Right cardiac atrium (tissue), 5 donors: ENCODE measurements around the gene PDF. TPM values are rescaled to one million over a fixed set of nuclear protein-coding genes. Genes with fewer than 3 reads are reported as not detected.

Source experiments
- ATAC-seq, 2 donors: fragments of 200-7000 bp; cut with Tn5 transposase; one replicate each; pipeline versions ENCODE4 v1.8.0 to v1.9.1; 2020; ENCODE audit warnings: moderate library complexity in 2 of 2, mild to moderate bottlenecking in 1 of 2
- DNase-seq, 3 donors: peaks; one replicate each; pipeline ENCODE4 v3.0.0-alpha.2; 2020
- H3K27ac ChIP-seq: one replicate; pipeline ENCODE4 v1.5.1; 2013; ENCODE audit warnings: mild to moderate bottlenecking, low read length, control low read depth, moderate library complexity
- H3K27me3 ChIP-seq: one replicate; pipeline ENCODE4 v1.6.1; 2013; ENCODE audit not compliant: control insufficient read depth, insufficient read depth
- H3K4me1 ChIP-seq: one replicate; pipeline ENCODE4 v1.6.1; 2013; ENCODE audit warnings: low read length; ENCODE audit not compliant: control insufficient read depth, insufficient read depth
- H3K4me3 ChIP-seq: one replicate; pipeline ENCODE4 v1.5.1; 2013; ENCODE audit warnings: low read length, control low read depth
- H3K9me3 ChIP-seq: one replicate; pipeline ENCODE4 v1.6.1; 2013; ENCODE audit warnings: low read length; ENCODE audit not compliant: control insufficient read depth
- WGBS: extraction: QIAGEN DNeasy Blood & Tissue Kit; methylation state at CpG from one replicate; pipeline ENCODE4 v1.1.7; 2013; 5-methylcytosine and 5-hydroxymethylcytosine counted together
- intact Hi-C, 4 donors: fragments of 100-400 bp; cut with DNase I; formaldehyde crosslinking; loops; one replicate each; pipeline versions ENCODE4 v1.11.0 to v1.14.0; 2022 to 2023
- polyA plus RNA-seq: library from polyadenylated mRNA; stranded (reverse); fragments of 200-250 nt; gene quantifications from one replicate; pipeline ENCODE4 v1.2.3, GENCODE V29; 2013
- total RNA-seq, 4 donors: library from RNA; stranded (reverse); fragmentation: NEBNext Ultra II Directional; extraction: Animal tissue kit (Norgen Biotek cat#: 25700); gene quantifications; one replicate each; pipeline ENCODE4 v1.2.1, GENCODE V29; 2021
- donor health status: healthy with polysubstance abuse.
- donor health status: DM: no; HTN: yes; CAD: no.
- donor health status: DM: no; HTN: no; CAD: no.
- donor health status: DM: no; HTN: yes; CAD: no; lungs with severe emphysema.
- donor health status: DM: yes; HTN: yes; CAD: no.

PDF gene
- total and polyA plus RNA-seq, 5 donors, result 2.9 to 5.7 (median 4.9) TPM

DNA sequence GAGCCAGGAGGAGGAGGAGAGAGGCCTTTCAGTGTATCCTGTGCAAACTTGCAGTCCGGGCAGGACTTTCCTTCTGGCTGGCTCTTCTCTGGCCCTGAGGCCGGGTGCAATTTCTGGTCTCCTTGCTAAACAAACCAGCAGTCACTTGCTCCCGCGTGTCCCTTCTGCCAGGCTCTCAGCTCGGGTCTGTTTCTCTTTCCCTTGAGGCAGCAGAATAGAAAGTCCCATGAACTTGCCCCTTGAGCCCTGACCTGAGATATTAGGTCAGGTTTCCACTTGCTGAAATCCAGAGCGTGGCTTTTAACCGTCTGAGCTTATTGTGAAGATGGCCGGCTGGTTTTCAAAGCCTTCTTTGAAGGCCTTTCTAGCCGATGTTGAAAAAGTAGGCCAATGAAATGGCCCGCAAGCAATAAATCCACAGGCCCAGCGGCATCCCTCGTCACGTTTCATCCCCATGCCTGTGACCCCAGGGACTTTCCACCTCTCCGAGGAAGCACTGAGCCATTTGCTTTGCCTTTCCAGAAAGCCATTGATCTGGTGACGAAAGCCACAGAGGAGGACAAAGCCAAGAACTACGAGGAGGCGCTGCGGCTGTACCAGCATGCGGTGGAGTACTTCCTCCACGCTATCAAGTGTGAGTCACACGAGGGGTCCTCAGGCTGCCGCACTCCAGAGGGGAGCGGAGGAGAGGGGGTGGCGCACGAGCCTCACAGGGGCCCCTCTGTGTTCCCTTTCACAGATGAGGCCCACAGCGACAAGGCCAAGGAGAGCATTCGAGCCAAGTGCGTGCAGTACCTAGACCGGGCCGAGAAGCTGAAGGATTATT is 14.7 kb downstream of the PDF start:
- Histone ChIP-seq H3K27ac (no peak overlapping the region), H3K4me1 (no peaks in the 10 kb centered on the region), H3K9me3 (no peaks in the 10 kb centered on the region), H3K27me3 (no peaks in the 10 kb centered on the region), H3K4me3 (no peak overlapping the region)
- intact Hi-C loops, result no loop called here
- peak in 1 of 3 donors; percentile 37 for DNase-seq
- ATAC-seq, result no peak
- WGBS, result 84% methylated on average over 30 of the region's 30 CpGs

DNA sequence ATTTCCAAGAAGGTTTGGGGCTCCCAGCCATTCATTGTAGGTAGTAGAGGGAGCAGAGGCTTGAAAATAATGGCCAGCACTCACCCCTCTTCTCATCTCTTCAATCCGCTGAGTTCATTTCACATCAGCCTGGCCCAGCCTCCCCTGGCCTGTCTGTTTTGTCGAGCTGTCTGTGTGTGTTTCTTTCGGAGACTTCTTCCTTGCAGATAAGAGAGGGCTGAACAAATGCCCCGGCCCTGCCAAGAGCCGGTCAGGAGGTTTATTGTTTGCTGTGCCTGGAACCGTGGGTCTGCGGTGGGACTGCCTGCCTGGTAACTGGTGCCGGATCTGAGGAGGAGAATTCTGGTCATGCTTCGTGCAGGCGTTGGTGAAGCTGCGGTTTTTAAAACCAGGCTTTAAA is 15.9 kb downstream of the PDF start:
- Histone ChIP-seq H3K27me3 (no peaks in the 10 kb centered on the region), H3K9me3 (no peaks in the 10 kb centered on the region), H3K4me1 (no peaks in the 10 kb centered on the region), H3K4me3 (no peak overlapping the region), H3K27ac (no peak overlapping the region)
- intact Hi-C loops, result no loop called here
- WGBS, result 68% methylated on average over 11 of the region's 11 CpGs
- DNase-seq (peak in 2 of 3 donors; percentile 43 to 73), ATAC-seq (no peak)

DNA sequence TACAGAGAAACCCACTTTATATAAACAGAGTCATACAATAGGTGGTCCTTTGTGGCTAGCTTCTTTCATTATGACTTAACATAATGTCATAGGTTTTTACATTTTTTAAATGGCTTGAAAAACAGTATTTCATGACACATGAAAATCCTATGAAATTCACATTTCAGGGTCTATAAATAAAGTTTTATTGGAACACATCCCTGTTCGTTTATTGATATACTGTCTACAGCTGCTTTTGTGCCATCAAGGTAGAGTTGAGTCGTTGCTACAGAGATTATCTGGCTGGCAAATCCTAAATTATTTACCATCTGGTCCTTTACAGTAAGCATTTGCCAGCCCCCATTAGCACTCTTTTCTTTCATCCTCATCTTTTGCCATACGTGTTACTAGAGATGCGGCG is 16.9 kb downstream of the PDF start:
- H3K4me1 ChIP-seq, result no peaks in the 10 kb centered on the region
- H3K27me3 ChIP-seq, result no peaks in the 10 kb centered on the region
- 94% methylated on average over 5 of the region's 5 CpGs for WGBS
- ATAC-seq, result no peak
- intact Hi-C loops, result no loop called here
- no peaks in the 10 kb centered on the region for H3K9me3 ChIP-seq
- H3K4me3 ChIP-seq, result no peak overlapping the region
- no peak overlapping the region for H3K27ac ChIP-seq
- no peak for DNase-seq

DNA sequence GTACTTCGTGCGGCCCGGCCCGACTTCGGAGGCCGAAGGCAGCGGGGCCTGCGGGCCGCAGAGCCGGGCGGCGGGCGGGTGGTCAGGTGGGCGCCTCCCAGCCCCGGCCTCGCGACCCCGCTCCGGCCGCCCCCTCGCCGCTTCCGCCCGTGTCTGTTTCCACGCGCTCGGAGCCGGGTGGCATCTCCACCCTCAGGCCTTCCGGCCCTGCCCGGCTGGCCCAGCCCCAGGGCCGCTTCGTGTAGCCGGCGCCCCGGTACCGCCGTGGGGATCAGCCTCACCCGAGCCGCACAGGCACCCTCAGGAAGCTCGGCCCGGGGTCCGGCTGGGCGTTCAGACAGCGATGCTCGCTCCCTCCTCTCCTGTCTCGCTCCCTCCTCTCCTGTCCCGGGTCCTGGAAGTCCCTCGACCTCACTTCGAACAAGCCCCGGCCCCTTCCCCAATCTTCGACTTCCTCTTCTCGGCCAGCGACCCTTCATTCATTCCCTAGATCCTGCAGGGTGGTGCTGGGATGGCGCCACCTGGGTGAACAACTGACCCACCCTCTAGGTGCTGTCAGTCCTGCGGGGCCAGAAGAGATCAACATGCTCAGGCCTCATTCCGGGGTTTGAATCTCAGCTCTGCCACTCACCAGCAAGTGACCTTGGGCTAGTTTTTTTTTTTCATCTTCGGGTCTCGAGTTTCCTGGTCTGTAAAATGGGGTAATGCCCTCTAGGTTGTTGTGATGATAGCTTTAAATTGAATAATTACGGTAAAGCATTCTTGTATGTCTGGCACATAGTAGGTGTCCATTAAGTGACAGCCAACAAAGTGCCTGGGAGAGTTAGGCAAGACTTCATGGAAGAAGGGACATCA is 18.6 kb downstream of the PDF start:
- 2% methylated on average over 59 of the region's 59 CpGs for WGBS
- Histone ChIP-seq H3K4me3 (peak overlapping the region; percentile 70), H3K9me3 (no peaks in the 10 kb centered on the region), H3K27me3 (no peaks in the 10 kb centered on the region), H3K4me1 (no peaks in the 10 kb centered on the region), H3K27ac (peak overlapping the region; percentile 80)
- ATAC-seq (peak; percentile 49 to 52), DNase-seq (peak in 1 of 3 donors; percentile 46)
- intact Hi-C loops, result no loop called here

DNA sequence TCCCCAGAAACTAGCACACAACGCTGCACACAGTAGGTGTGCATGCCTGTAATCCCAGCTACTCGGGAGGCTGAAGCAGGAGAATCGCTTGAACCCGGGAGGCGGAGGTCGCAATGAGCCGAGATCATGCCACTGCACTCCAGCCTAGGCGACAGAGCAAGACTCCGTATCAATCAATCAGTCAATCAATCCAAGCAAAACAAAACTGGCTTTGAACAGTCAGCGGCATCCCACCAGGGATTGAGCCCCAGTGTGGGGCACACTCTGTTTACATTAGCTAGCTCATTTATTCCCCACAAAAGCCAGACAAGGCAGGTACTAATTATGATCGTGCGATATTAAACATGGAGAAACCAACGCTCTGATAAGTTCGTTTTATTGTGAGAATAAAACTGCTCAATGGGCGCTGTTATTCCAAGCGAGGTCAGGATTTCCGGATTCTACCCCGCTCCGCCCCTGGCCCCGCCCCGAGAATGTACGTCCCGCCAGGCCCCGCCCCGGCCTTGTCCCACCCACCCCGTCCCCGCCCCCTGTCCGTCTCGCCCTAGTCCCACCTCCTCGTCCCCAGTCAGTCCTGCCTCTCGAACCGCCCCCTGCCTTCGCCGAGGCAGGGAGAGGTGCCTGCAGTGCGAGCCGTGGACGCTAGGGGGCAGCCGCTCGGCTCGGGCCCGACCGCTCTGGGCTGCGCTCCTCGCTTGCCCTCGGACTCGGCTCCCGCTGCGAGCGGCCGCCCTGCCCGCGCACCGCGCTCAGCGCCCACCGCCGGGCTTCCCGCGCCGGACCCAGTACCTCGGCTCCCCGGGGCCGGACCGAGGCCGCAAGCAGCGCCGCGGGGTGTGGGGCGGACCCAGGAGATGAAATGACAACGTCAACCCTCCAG is 19.5 kb downstream of the PDF start, which contains the start of gene VPS4A:
TSS of gene VPS4A (plus strand) at position 698 of the 880 bp plus-strand sequence. CDS start at position 860, 162 bp downstream.
- Histone ChIP-seq H3K27me3 (no peaks in the 10 kb centered on the region), H3K4me1 (no peaks in the 10 kb centered on the region), H3K4me3 (peak within 1 kb of the TSS; percentile 70), H3K9me3 (no peaks in the 10 kb centered on the region), H3K27ac (peak within 1 kb of the TSS; percentile 80)
- 9% methylated on average over 70 of the region's 70 CpGs for WGBS
- intact Hi-C loops, result no loop called here
- ATAC-seq (peak; percentile 96 to 97), DNase-seq (peak; percentile 95 to 99 (median 98))

DNA sequence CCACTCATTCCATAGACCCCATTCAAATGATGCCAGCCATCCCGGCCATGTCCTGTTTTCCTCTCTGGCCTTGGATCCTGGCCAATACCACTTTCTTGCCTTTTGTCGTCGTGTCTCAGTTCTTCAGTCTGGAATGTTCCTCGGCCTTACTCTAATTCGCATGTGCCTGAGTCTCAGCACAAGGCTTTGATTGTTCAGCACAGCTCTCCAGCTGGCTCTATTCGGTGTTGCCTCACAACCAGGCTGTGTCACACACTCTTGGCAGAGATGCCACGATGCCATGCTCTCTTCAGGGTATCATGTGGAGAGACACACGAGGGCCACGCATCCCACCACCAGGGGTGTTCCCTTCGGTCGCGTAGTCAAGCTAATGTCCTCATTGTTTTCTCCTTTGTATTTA is 21.1 kb downstream of the PDF start:
- no peak overlapping the region for H3K27ac ChIP-seq
- DNase-seq (no peak), ATAC-seq (no peak)
- no peaks in the 10 kb centered on the region for H3K4me1 ChIP-seq
- no peaks in the 10 kb centered on the region for H3K9me3 ChIP-seq
- WGBS, result 84% methylated on average over 12 of the region's 12 CpGs
- H3K27me3 ChIP-seq, result no peaks in the 10 kb centered on the region
- no peak overlapping the region for H3K4me3 ChIP-seq
- intact Hi-C loops, result no loop called here

DNA sequence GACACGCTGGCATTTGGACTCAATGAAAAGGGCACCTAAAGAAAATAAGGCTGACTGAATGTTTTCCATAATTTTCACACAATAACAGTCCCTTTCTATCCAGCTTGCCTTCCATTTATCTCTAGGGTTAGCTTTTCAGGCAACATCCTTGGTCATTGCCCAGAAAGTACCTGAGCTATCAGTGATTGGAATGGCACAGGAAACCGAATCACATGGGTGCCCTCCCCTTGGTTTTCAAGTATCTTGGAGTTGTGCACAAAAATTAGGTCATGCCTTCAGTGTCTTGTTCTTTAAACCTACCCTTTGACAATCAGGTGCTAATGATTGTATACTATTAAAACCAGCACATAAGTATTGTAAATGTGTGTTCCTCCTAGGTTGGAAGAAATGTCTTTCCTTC is 22.5 kb downstream of the PDF start:
- H3K27ac ChIP-seq, result no peak overlapping the region
- no peaks in the 10 kb centered on the region for H3K27me3 ChIP-seq
- DNase-seq (no peak), ATAC-seq (no peak)
- intact Hi-C loops, result no loop called here
- no peaks in the 10 kb centered on the region for H3K4me1 ChIP-seq
- H3K9me3 ChIP-seq, result no peaks in the 10 kb centered on the region
- 89% methylated on average over 2 of the region's 2 CpGs for WGBS
- no peak overlapping the region for H3K4me3 ChIP-seq

DNA sequence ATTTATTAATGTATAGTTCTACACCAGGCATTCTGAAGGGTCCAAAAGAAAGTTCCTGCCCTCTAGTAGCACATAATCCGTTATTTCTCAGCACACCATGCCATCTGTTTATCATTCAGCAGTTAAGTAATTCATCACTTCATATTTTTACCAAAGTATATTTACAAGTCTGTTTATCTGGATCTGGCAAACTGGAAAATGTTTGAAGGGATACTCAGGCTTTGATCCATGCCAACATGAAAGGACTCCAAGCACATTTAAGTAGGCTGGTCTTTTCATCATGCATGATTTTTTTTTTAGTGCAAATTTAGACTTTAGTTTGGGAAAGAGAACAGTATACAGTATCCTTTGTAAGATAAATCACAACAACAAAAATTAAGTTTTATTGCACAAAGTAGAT is 23.3 kb downstream of the PDF start:
- Histone ChIP-seq H3K4me3 (no peak overlapping the region), H3K27ac (no peak overlapping the region), H3K9me3 (no peaks in the 10 kb centered on the region), H3K27me3 (no peaks in the 10 kb centered on the region), H3K4me1 (no peaks in the 10 kb centered on the region)
- intact Hi-C loops, result no loop called here
- 86% methylated on average over 1 of the region's 1 CpG for WGBS
- no peak for ATAC-seq
- DNase-seq, result no peak

DNA sequence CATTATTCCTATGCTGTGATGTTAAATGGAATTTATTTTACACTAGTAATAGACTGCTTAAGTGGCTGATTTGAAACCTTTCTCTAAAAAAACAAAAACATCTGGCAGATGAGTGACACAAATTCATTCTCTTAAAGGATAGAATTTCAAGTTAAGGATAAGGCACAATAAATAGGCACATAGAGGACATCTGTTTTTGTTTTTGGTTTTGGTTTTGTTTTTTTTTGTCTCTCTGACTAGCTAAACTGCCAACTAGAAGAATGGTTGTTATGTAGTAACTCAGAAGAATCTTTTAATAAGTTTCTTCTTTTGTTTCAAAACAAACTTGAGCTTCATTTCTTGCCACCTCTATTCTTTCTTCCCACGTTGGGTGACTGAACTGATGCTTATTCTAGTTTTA is 24.4 kb downstream of the PDF start:
- DNase-seq (no peak), ATAC-seq (no peak)
- H3K4me1 ChIP-seq, result no peaks in the 10 kb centered on the region
- H3K9me3 ChIP-seq, result no peaks in the 10 kb centered on the region
- intact Hi-C loops, result no loop called here
- H3K4me3 ChIP-seq, result no peak overlapping the region
- H3K27ac ChIP-seq, result no peak overlapping the region
- 72% methylated on average over 1 of the region's 1 CpG for WGBS
- H3K27me3 ChIP-seq, result no peaks in the 10 kb centered on the region

DNA sequence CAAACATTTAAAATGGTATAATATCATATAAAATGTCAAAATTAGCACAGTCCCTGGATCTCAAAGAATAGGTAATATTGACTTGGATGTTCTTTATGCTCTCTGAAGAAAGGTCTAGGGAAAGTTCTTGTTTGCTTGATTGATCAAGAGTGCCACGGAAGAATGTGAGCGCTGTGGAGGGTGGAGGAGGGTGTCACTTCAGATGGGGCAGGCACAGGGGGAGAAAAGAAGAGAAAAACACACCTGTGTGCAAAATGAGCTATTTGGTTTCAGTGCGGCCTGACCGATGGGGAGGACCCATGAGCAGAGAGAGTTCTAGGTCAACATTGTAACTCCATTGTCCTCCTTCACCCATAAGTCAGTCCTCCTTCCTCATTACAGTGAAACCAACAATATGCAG is 28.1 kb downstream of the PDF start:
- ATAC-seq (no peak), DNase-seq (no peak)
- no peaks in the 10 kb centered on the region for H3K9me3 ChIP-seq
- no peak overlapping the region for H3K4me3 ChIP-seq
- intact Hi-C loops, result no loop called here
- 96% methylated on average over 4 of the region's 4 CpGs for WGBS
- H3K27ac ChIP-seq, result no peak overlapping the region
- no peaks in the 10 kb centered on the region for H3K4me1 ChIP-seq
- H3K27me3 ChIP-seq, result no peaks in the 10 kb centered on the region
